NCI-H82 treated with DMSO at 0.1 percent for 48 hours (cell line): ENCODE data around the gene CHST15.

Source experiments
- DNase-seq: peaks from one replicate; lab custom pipeline; 2025; ENCODE audit not compliant: unreplicated experiment; lab: John Stamatoyannopoulos, UW

Gene CHST15

DNA sequence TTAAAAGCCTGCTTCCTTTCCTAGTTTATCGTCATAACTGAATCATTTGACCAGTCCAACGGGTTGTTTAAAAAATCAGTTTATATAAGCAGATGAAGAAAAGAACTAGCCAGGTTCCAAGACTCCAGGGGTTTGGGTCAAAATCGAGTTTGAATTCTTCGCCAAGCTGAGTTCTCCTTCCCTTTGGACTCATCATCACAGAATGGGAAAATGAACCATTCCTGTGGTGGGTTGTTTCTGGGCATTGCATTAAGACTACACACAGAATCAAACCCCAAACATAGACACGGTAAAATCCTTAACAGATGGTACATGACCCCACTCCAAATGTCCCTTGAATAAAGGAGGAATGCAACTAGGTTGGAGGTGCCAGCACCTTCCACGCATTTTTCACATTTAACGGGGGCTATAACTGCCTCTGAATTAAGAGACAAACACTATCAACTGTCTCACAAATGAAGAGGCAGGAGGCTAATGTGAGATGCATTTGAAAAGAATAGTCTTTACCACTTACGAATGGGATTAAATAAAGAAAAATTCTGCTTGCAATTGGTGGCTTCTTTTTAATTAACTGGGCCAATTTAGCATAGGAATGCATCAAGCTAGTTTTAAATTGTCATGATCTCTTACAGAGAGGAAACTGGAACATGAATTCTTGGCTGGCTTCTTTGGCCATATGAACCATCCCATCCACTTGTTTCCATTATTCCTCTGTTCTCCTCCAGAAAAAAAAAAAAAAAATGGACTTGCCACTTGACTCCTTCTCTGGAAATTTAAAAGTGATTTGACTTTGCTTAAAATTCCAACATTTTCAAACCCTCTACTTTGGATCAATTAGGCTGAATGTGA is 61.1 kb downstream of the CHST15 start:
- no peak for DNase-seq

- DNase-seq = no peak
These were observed 62.8 kb downstream of the CHST15 start for GRCh38 chr10:124030492-124031110.

DNA sequence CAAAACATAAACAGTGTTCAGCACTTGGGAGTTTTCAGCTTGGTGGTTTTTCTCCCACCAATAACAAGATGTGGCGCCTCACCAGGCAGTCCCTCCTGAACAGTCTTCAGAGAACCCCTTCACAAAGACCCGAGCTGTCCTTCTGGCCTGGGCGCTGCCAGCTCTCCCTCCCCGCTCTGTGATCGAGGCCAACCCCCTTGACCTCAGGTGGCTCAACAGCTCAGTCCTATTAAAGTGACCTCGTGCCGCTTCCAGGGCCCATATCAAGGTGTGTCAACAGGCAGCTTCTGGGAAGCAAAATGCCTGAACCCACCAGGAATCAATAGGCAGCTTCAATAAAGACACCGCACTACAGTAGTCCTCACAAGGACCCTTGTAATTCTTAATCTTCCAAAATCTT is 63.3 kb downstream of the CHST15 start:
- no peak for DNase-seq

DNA sequence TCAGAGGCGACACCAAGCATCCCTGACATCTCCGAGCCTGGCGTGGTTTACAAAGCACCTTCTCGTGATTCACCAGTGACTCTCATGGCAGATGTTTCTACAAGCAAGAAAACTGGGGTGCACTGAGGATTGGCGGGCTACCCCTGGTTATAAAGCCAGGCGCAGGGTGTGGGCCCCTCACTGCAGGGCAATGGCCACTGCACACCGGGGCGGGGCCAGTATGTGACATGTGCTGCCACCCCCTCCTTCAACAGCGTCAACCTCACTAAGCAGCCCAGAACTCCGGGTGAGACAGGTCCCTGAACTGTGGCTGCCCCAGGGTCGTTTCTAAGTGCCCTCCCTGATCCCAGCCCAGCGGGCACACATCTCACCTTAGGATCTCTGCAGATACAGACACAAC is 63.8 kb downstream of the CHST15 start:
- DNase-seq = no peak

DNA sequence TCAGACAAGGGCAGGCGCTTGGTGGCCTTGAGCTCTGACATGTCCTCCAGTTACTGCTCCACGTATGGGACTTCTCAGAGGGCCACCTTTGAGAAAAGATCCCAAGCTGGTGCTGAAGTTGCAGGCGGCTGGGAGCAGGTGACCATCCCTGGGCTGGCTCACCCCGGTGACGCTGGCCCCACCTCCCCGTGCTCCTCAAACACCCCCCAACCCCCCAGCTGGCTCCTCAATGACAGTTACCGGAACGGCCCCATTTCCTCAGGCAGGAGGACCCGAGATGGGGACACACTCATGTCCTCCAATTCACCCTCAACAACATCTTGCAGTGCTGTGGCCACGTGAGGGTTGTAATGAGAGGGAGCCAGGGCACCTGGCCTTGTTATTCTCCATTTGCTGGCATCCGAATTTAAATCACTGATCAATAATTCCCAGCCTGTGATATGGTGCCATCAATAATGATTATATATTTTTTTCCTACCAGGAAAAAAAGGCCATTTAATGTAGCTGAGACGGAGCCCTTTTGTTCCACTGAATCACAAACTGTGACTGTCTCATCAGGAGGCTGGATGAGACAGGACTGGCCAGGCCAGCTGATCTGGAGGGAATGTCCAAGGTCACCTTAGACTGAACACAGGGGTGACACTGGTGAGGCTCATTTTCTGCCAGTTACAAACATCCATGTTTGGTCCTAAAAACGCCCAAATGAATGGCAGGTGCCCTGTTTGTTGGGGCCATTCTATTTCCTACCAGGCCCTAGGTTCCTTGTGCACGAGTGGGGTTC is 64.5 kb downstream of the CHST15 start:
- no peak for DNase-seq

- DNase-seq = no peak
These were observed 65.7 kb downstream of the CHST15 start for GRCh38 chr10:124027651-124028050.

GRCh38 chr10:124027031-124027611 is 66.3 kb downstream of the CHST15 start:
- no peak for DNase-seq

- no peak for DNase-seq
These were observed 66.8 kb downstream of the CHST15 start for GRCh38 chr10:124026589-124026939.

- no peak for DNase-seq
These were observed 67.5 kb downstream of the CHST15 start for GRCh38 chr10:124025660-124026588.

GRCh38 chr10:124025152-124025551 is 68.2 kb downstream of the CHST15 start:
- DNase-seq = no peak

DNA sequence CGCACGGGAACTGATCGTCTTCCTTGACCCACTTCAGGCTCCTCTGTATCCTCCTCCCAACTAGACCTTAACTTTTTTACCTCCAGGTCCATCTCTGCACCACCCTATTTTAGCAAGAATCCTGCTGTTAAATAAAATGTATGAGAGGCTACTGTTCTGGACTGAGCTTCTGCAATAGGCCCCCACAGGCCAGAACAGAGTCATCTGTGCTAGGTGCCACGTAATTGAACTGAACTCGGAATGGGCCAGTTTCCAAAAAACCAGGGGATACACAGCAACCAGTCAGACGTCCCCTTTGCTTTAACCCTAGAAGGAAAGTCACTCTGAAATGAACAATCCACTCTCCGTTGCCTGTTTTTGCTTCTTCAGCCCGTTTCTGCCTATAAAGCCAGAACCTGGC is 71.3 kb downstream of the CHST15 start:
- DNase-seq = no peak

GRCh38 chr10:124020981-124021815 is 72.2 kb downstream of the CHST15 start:
- DNase-seq = no peak

GRCh38 chr10:124019886-124020797 is 73.3 kb downstream of the CHST15 start:
- no peak for DNase-seq

DNA sequence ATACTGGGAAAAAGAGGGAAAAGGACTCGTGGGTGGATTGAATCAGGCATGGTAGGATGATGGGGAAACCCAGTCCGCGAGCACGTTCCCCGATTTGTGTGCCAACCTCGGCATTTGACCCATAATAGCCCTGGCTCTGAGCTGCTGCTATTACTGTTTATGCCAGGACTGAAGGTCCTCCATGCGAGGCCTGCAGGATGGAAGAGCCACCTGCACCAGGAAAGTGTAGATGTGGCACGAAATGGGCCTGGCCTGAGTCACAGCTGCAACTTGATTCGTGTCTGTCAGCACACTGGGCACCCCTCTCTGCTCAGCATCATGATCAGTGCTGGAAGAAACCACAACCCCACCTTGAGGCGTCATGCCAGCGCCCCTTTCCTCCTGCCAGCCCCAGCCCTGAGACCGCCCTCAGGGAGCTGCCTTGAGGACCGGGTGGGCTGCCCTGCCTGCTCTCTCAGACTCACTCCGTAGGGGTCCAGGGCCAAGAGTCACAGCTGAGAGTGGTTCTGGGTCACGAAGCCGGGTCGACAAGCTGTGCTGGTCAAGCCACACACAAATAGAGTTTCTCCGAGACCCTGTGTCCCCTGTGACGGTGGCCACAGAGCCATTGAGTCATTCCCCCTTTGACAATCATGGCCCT is 74.4 kb downstream of the CHST15 start:
- DNase-seq = no peak

DNA sequence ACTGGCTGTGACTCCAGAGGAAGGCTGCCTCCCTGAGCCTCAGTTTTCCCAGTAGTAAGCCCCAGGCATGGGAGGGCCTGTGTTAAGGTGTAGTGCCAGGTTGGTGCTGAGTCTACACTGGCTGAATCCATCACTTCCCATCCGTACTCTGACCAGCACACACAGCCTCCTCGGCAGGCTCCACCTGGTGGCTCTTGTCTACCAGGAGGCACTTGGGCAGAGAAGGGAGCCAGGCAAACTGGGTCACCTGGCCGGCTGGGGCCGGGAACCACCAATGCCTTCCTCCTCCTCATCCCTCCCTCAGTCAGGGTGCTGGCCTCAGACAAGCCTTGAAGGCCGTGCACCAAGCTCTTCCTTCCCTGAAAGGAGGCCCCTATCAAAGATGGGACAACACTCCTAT is 75.7 kb downstream of the CHST15 start:
- no peak for DNase-seq

- no peak for DNase-seq
These were observed 76.5 kb downstream of the CHST15 start for GRCh38 chr10:124016804-124017375.

DNA sequence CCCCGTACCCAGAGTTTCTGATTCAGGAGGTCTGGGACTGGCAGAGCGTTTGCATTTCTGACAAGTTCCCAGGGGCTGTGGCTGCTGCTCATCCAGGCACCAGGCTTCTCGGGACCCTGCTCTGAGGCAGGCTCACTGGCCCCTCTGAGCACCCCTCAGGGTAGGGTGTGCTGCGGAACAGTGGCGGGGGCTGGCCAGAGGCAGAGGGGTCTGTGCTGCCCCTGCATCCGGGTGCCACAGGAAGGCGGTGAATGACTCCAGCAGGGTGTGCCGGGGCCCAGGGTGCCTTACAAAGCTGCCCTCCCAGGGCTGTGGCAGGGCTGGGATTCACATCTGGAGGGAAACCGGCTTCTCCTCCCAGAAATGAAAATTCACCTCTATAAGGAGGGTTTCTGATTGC is 77.4 kb downstream of the CHST15 start:
- no peak for DNase-seq
